Adipocyte (in vitro differentiated cells): ENCODE measurements around the gene SPZ1.

ENCODE experiments used
- DNase-seq: peaks from one replicate; pipeline ENCODE4 v3.0.0-alpha.2; 2015; ENCODE audit warnings: low read depth
- H3K27me3 ChIP-seq: replicated peaks from 2 replicates; pipeline ENCODE4 v1.7.0; 2013; ENCODE audit warnings: mild to moderate bottlenecking, low read length, moderate library complexity; ENCODE audit not compliant: control insufficient read depth, insufficient read depth
- H3K36me3 ChIP-seq: 2 replicates; pipeline ENCODE4 v1.7.0; 2013; ENCODE audit warnings: low read length, mild to moderate bottlenecking, moderate library complexity; ENCODE audit not compliant: control insufficient read depth, insufficient read depth, severe bottlenecking
- H3K4me1 ChIP-seq: 2 replicates; pipeline ENCODE4 v1.7.0; 2013; ENCODE audit warnings: mild to moderate bottlenecking, low read length, moderate library complexity; ENCODE audit not compliant: control insufficient read depth, insufficient read depth
- H3K4me3 ChIP-seq: 2 replicates; pipeline ENCODE4 v1.7.0; 2013; ENCODE audit warnings: mild to moderate bottlenecking, low read length, moderate library complexity
- H3K9ac ChIP-seq: 2 replicates; pipeline ENCODE4 v1.7.0; 2013; ENCODE audit warnings: mild to moderate bottlenecking, low read length, moderate library complexity
- H3K9me3 ChIP-seq: 2 replicates; pipeline ENCODE4 v1.7.0; 2013; ENCODE audit warnings: mild to moderate bottlenecking, low read length, moderate library complexity; ENCODE audit not compliant: control insufficient read depth

The SPZ1 gene

GRCh38 chr5:80369521-80369920 is 49.7 kb downstream of the SPZ1 start:
- no peak overlapping the region for H3K4me3 ChIP-seq

GRCh38 chr5:80370390-80370789 is 50.6 kb downstream of the SPZ1 start:
- DNase-seq, result no peak
- Histone ChIP-seq H3K27me3 (no peaks in the 10 kb centered on the region), H3K4me3 (no peak overlapping the region), H3K9me3 (no peaks in the 10 kb centered on the region), H3K9ac (no peak overlapping the region), H3K36me3 (no peaks in the 10 kb centered on the region), H3K4me1 (no peaks in the 10 kb centered on the region)

More at GRCh38 chr5:80369521-80369920, 49.7 kb downstream of the SPZ1 start:
- H3K27me3 ChIP-seq, result no peaks in the 10 kb centered on the region
- H3K9me3 ChIP-seq, result no peaks in the 10 kb centered on the region
- no peaks in the 10 kb centered on the region for H3K36me3 ChIP-seq
- H3K4me1 ChIP-seq, result no peaks in the 10 kb centered on the region
- H3K9ac ChIP-seq, result no peak overlapping the region
- DNase-seq, result no peak
